ENCODE results near the gene GLT1D1.

GLT1D1 gene

GRCh38 chr12:128949086-128949485 is 95.8 kb downstream of the GLT1D1 start:
- no peak for TF ChIP-seq CTCF (IDR thresholded peaks at IDR 0.05; ENCODE audit: low read depth, low read length, missing control alignments)
- no peak for DNase-seq (ENCODE audit: low read depth)

GRCh38 chr12:128951448-128951847 is 98.2 kb downstream of the GLT1D1 start:
- DNase-seq (ENCODE audit: low read depth) = no peak
- TF ChIP-seq CTCF (IDR thresholded peaks at IDR 0.05; ENCODE audit: low read depth, low read length, missing control alignments) = no peak
- no peak overlapping the region for H3K4me3 ChIP-seq (ENCODE audit: low read depth, low read length)

More at GRCh38 chr12:128949086-128949485, 95.8 kb downstream of the GLT1D1 start:
- no peak overlapping the region for H3K4me3 ChIP-seq (ENCODE audit: low read depth, low read length)

- DNase-seq (ENCODE audit: low read depth) = no peak
- no peak overlapping the region for H3K4me3 ChIP-seq (ENCODE audit: low read depth, low read length)
- no peak for TF ChIP-seq CTCF (IDR thresholded peaks at IDR 0.05; ENCODE audit: low read depth, low read length, missing control alignments)
Observed at GRCh38 chr12:128956755-128957154, 103.5 kb downstream of the GLT1D1 start.

GRCh38 chr12:128959901-128960300 is 106.6 kb downstream of the GLT1D1 start:
- TF ChIP-seq CTCF (IDR thresholded peaks at IDR 0.05; ENCODE audit: low read depth, low read length, missing control alignments) = no peak
- no peak overlapping the region for H3K4me3 ChIP-seq (ENCODE audit: low read depth, low read length)
- no peak for DNase-seq (ENCODE audit: low read depth)

- TF ChIP-seq CTCF (IDR thresholded peaks at IDR 0.05; ENCODE audit: low read depth, low read length, missing control alignments) = no peak
Observed at GRCh38 chr12:128961308-128961902, 108.1 kb downstream of the GLT1D1 start.

GRCh38 chr12:128961957-128962356 is 108.7 kb downstream of the GLT1D1 start:
- H3K4me3 ChIP-seq (ENCODE audit: low read depth, low read length) = no peak overlapping the region
- DNase-seq (ENCODE audit: low read depth) = no peak
- TF ChIP-seq CTCF (IDR thresholded peaks at IDR 0.05; ENCODE audit: low read depth, low read length, missing control alignments) = no peak

More at GRCh38 chr12:128961308-128961902, 108.1 kb downstream of the GLT1D1 start:
- H3K4me3 ChIP-seq (ENCODE audit: low read depth, low read length) = no peak overlapping the region
- DNase-seq (ENCODE audit: low read depth) = no peak

GRCh38 chr12:128966203-128966810 is 113.0 kb downstream of the GLT1D1 start:
- no peak for TF ChIP-seq CTCF (IDR thresholded peaks at IDR 0.05; ENCODE audit: low read depth, low read length, missing control alignments)
- no peak overlapping the region for H3K4me3 ChIP-seq (ENCODE audit: low read depth, low read length)
- DNase-seq (ENCODE audit: low read depth) = no peak
